ENCODE measurements around the gene S1PR2.

S1PR2 gene, protein sequence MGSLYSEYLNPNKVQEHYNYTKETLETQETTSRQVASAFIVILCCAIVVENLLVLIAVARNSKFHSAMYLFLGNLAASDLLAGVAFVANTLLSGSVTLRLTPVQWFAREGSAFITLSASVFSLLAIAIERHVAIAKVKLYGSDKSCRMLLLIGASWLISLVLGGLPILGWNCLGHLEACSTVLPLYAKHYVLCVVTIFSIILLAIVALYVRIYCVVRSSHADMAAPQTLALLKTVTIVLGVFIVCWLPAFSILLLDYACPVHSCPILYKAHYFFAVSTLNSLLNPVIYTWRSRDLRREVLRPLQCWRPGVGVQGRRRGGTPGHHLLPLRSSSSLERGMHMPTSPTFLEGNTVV
- total RNA-seq: 12.8 to 29.7 (median 26.1) reads per million in 3 donors

DNA sequence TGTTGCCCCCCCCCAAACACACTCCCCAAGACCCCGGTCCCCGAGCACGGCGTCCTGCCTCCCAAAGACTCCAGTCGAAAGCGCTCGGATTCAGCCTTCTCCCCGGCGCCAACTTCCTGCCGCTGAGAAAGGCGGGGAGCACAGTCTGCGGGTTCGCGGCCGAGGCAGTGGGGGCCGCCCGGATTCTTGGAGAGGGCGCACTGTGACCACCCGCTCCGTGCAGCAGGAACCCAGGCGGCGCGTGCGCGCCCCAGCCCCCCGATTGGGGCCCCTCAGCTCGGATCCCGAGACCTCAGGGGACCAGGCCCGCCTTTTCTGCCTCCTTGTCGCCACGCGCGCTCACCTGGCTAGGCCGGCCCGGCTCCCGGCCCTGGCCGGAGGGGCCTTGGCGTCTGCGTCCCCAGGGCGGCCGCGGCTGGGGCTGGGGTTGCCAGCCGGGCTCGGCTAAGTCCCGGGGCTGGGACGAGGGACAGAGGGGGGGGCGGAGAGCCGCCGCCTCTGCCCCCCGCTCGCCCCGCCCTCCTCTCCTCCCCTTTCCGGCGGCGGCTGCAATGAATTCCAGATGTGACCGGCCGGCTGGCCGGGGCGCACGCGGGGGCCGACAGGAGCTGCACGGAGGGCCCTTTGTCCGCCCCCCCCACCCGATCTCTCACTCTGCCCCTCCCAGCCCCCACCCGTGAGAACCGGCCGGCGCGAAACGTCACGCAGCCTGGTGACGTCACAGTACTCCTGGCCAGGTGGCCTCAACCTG, at the start of gene S1PR2:
Gene S1PR2 (minus strand): TSS at position 471 of the 751 bp plus-strand sequence. CDS start 6,426 bp downstream, outside the sequence.
- DNase-seq: peak; percentile 73 to 82 (median 78)
- Histone ChIP-seq H3K9me3 (ENCODE audit: control insufficient read depth, low read length) (no peaks in the 10 kb centered on the region), H3K27ac (ENCODE audit: insufficient read depth, low read length, poor library complexity, severe bottlenecking) (peak within 1 kb of the TSS; percentile 95), H3K4me3 (ENCODE audit: insufficient read depth, low read depth, low read length, poor library complexity, severe bottlenecking) (peak within 1 kb of the TSS; percentile 94), H3K4me1 (ENCODE audit: control insufficient read depth, insufficient read depth, low read length, poor library complexity, severe bottlenecking) (peaks cover 25% of the 10 kb centered on the region), H3K27me3 (replicated peaks; ENCODE audit: control insufficient read depth, insufficient read depth, low read length, poor library complexity, severe bottlenecking) (no peaks in the 10 kb centered on the region), H3K36me3 (ENCODE audit: control insufficient read depth, insufficient read depth, low read length) (no peaks in the 10 kb centered on the region)

DNA sequence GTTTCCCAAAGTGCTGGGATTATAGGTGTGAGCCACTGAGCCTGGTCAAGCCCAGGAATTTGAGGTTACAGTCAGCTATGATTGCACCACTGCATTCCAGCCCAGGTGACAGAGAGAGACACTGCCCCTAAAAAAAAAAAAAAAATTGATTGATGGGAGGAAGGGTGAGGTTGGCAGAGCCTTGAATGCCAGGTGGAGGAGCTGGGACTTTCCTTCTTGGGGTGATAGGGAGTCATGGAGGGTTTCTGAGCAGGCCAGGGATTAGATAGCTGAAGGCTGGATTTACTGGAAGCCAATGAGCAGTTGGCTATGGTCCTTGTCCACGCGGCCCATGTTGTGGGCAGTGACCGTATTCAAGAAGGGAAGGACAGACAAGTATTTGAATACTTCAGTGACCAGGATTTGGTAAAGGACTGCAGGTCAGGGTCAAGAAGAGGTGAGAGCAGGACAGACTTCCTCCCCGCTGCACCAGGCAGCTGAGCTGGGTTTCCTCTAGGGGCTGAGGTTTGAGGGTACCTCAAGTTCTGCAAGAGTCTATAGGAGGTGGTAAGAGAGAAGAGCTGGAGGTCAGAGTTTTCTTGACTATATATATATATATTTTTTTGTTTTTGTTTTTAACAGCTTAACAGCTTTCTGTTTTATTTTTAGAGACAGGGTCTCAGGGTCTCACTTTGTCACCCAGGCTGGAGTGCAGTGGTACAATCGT, 48.8 kb upstream of the S1PR2 start:
- H3K36me3 ChIP-seq (ENCODE audit: control insufficient read depth, insufficient read depth, low read length): peaks cover 21% of the 10 kb centered on the region
- H3K4me1 ChIP-seq (ENCODE audit: control insufficient read depth, insufficient read depth, low read length, poor library complexity, severe bottlenecking): no peaks in the 10 kb centered on the region
- no peak for DNase-seq
- H3K4me3 ChIP-seq (ENCODE audit: insufficient read depth, low read depth, low read length, poor library complexity, severe bottlenecking): no peak overlapping the region
- no peaks in the 10 kb centered on the region for H3K9me3 ChIP-seq (ENCODE audit: control insufficient read depth, low read length)
- no peaks in the 10 kb centered on the region for H3K27me3 ChIP-seq (replicated peaks; ENCODE audit: control insufficient read depth, insufficient read depth, low read length, poor library complexity, severe bottlenecking)
- H3K27ac ChIP-seq (ENCODE audit: insufficient read depth, low read length, poor library complexity, severe bottlenecking): no peak overlapping the region

DNA sequence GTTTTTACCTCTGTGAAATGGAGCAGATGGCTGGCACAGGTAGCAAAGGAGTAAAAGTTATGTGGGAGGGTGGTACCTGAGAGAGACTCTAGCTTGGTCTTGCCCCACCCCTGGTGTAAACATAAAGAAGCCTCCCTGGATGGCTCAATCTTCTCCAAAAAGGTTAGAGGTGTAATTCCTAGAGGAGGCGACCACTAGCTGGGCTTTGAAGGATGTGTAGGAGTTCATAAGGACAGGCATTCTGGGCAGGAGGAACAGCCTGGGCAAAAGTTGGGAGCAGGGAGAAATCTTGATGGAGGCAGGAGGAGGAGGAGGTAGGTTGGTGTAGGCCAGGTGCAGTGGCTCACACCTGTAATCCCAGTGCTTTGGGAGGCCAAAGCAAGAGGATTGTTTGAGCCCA, 47.8 kb upstream of the S1PR2 start:
- Histone ChIP-seq H3K4me3 (ENCODE audit: insufficient read depth, low read depth, low read length, poor library complexity, severe bottlenecking) (no peak overlapping the region), H3K27ac (ENCODE audit: insufficient read depth, low read length, poor library complexity, severe bottlenecking) (no peak overlapping the region), H3K27me3 (replicated peaks; ENCODE audit: control insufficient read depth, insufficient read depth, low read length, poor library complexity, severe bottlenecking) (no peaks in the 10 kb centered on the region), H3K36me3 (ENCODE audit: control insufficient read depth, insufficient read depth, low read length) (peaks cover 15% of the 10 kb centered on the region), H3K9me3 (ENCODE audit: control insufficient read depth, low read length) (no peaks in the 10 kb centered on the region), H3K4me1 (ENCODE audit: control insufficient read depth, insufficient read depth, low read length, poor library complexity, severe bottlenecking) (no peaks in the 10 kb centered on the region)
- DNase-seq: no peak

DNA sequence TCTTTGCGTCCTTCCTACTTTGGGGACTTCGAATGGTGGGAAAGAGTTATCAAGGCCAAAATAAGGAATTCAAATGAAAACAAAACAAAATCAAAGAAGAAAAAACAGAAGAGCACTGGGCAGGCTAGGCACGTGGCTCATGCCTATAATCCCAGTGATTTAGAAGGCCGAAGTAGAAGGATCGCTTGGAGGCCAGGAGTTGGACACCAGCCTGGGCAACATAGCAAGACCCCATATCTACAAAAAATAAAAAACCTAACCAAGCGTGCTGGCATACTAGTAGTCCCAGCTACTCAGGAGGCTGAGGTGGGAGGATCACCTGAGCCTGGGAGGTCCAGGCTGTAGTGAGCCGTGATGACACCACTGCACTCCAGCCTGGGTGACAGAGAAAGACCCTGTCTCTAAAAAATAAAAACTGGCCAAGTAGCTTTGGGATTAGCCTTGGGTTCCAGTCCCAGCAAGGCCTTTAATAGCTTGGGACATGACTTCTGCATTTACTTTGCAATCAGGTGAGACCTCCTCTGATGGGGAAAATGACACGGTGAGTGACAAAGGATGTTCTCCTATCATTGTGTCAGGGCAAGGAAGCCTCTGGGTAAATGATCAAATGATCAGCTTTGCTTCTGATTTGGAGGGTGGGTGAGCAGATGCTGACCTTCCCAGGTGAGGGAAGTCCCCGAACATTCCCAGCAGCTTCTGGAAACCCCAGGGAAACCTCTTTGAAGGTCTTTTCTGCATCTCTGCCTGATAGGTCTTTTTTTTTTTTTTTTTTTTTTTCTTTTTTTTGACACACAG, 46.9 kb upstream of the S1PR2 start:
- no peak overlapping the region for H3K4me3 ChIP-seq (ENCODE audit: insufficient read depth, low read depth, low read length, poor library complexity, severe bottlenecking)
- H3K27me3 ChIP-seq (replicated peaks; ENCODE audit: control insufficient read depth, insufficient read depth, low read length, poor library complexity, severe bottlenecking): no peaks in the 10 kb centered on the region
- H3K9me3 ChIP-seq (ENCODE audit: control insufficient read depth, low read length): no peaks in the 10 kb centered on the region
- no peak overlapping the region for H3K27ac ChIP-seq (ENCODE audit: insufficient read depth, low read length, poor library complexity, severe bottlenecking)
- H3K36me3 ChIP-seq (ENCODE audit: control insufficient read depth, insufficient read depth, low read length): peaks cover 6% of the 10 kb centered on the region
- DNase-seq: no peak
- no peaks in the 10 kb centered on the region for H3K4me1 ChIP-seq (ENCODE audit: control insufficient read depth, insufficient read depth, low read length, poor library complexity, severe bottlenecking)

DNA sequence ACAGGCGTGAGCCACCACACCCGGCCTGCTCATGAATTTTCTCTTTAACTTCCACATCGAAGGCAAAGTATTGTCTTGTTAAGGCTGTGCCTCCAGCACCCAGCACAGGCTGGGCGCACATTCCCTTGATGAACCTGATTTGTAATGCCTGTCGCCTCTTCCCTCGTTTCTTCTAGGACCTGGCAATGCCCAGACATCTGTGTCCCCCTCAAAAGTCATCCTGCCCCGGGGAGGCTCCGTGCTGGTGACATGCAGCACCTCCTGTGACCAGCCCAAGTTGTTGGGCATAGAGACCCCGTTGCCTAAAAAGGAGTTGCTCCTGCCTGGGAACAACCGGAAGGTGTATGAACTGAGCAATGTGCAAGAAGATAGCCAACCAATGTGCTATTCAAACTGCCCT, 43.5 kb upstream of the S1PR2 start:
- H3K9me3 ChIP-seq (ENCODE audit: control insufficient read depth, low read length): no peaks in the 10 kb centered on the region

DNA sequence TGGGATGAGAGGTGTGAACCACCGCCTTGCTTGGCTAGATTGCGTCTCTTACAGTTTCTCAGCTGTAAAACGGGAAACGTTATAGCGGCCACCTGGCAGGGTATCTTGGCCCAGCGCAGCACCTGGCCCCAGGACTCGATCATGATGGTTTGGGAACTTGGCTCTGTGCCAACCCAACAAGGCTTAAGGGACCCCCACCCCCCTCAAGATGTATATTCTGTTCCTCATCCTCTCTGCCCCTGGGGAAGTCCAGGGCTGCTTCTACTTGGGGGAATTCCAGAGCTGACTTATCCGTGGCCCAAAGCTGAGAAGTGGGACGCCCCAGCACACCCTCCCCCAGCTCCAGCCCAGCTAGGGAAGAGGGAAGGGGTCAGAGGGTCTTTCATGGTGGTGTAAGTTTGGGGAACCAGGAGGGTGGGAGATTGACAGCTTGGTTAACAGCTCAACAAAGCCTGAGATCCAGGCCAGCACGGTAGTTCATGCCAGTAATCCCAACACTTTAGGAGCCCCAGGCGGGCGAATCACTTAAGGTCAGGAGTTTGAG, 40.5 kb upstream of the S1PR2 start:
- Histone ChIP-seq H3K4me1 (ENCODE audit: control insufficient read depth, insufficient read depth, low read length, poor library complexity, severe bottlenecking) (peaks cover 19% of the 10 kb centered on the region), H3K27me3 (replicated peaks; ENCODE audit: control insufficient read depth, insufficient read depth, low read length, poor library complexity, severe bottlenecking) (no peaks in the 10 kb centered on the region), H3K4me3 (ENCODE audit: insufficient read depth, low read depth, low read length, poor library complexity, severe bottlenecking) (peak overlapping the region; percentile 72), H3K9me3 (ENCODE audit: control insufficient read depth, low read length) (no peaks in the 10 kb centered on the region), H3K36me3 (ENCODE audit: control insufficient read depth, insufficient read depth, low read length) (peaks cover 6% of the 10 kb centered on the region), H3K27ac (ENCODE audit: insufficient read depth, low read length, poor library complexity, severe bottlenecking) (peak overlapping the region; percentile 77)
- peak in 2 of 3 donors; percentile 45 to 55 for DNase-seq

More for the DNA sequence above, 43.5 kb upstream of the S1PR2 start:
- Histone ChIP-seq H3K4me1 (ENCODE audit: control insufficient read depth, insufficient read depth, low read length, poor library complexity, severe bottlenecking) (peaks cover 18% of the 10 kb centered on the region), H3K36me3 (ENCODE audit: control insufficient read depth, insufficient read depth, low read length) (peaks cover 6% of the 10 kb centered on the region), H3K27me3 (replicated peaks; ENCODE audit: control insufficient read depth, insufficient read depth, low read length, poor library complexity, severe bottlenecking) (no peaks in the 10 kb centered on the region), H3K27ac (ENCODE audit: insufficient read depth, low read length, poor library complexity, severe bottlenecking) (no peak overlapping the region), H3K4me3 (ENCODE audit: insufficient read depth, low read depth, low read length, poor library complexity, severe bottlenecking) (no peak overlapping the region)
- no peak for DNase-seq

DNA sequence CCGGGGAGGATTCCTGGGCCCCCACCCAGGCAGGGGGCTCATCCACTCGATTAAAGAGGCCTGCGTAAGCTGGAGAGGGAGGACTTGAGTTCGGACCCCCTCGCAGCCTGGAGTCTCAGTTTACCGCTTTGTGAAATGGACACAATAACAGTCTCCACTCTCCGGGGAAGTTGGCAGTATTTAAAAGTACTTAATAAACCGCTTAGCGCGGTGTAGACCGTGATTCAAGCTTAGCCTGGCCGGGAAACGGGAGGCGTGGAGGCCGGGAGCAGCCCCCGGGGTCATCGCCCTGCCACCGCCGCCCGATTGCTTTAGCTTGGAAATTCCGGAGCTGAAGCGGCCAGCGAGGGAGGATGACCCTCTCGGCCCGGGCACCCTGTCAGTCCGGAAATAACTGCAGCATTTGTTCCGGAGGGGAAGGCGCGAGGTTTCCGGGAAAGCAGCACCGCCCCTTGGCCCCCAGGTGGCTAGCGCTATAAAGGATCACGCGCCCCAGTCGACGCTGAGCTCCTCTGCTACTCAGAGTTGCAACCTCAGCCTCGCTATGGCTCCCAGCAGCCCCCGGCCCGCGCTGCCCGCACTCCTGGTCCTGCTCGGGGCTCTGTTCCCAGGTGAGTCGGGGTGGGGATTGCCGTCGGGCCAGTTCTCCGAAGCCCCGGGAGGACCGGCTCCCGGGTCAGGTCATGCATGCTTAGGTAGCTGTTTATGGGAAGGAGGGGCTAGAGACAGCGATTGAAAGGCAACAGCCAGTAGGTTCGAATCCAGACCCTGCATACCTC, 39.7 kb upstream of the S1PR2 start, which contains the start of gene ICAM1:
Gene ICAM1 (plus strand): TSS at position 505 of the 779 bp plus-strand sequence. CDS start 40 bp downstream, at position 545.
- H3K4me3 ChIP-seq (ENCODE audit: insufficient read depth, low read depth, low read length, poor library complexity, severe bottlenecking): peak within 1 kb of the TSS; percentile 72
- DNase-seq: peak; percentile 54 to 71 (median 68)
- H3K36me3 ChIP-seq (ENCODE audit: control insufficient read depth, insufficient read depth, low read length): peaks cover 6% of the 10 kb centered on the region
- H3K27ac ChIP-seq (ENCODE audit: insufficient read depth, low read length, poor library complexity, severe bottlenecking): peak within 1 kb of the TSS; percentile 77
- H3K27me3 ChIP-seq (replicated peaks; ENCODE audit: control insufficient read depth, insufficient read depth, low read length, poor library complexity, severe bottlenecking): no peaks in the 10 kb centered on the region
- H3K9me3 ChIP-seq (ENCODE audit: control insufficient read depth, low read length): no peaks in the 10 kb centered on the region
- peaks cover 19% of the 10 kb centered on the region for H3K4me1 ChIP-seq (ENCODE audit: control insufficient read depth, insufficient read depth, low read length, poor library complexity, severe bottlenecking)

DNA sequence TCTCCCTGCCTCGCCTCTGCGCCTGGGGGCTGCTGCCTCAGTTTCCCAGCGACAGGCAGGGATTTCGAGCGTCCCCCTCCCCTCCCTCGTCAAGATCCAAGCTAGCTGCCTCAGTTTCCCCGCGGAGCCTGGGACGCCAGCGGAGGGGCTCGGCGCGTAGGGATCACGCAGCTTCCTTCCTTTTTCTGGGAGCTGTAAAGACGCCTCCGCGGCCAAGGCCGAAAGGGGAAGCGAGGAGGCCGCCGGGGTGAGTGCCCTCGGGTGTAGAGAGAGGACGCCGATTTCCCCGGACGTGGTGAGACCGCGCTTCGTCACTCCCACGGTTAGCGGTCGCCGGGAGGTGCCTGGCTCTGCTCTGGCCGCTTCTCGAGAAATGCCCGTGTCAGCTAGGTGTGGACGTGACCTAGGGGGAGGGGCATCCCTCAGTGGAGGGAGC, 39.1 kb upstream of the S1PR2 start:
- Histone ChIP-seq H3K9me3 (ENCODE audit: control insufficient read depth, low read length) (no peaks in the 10 kb centered on the region), H3K36me3 (ENCODE audit: control insufficient read depth, insufficient read depth, low read length) (peaks cover 6% of the 10 kb centered on the region), H3K4me3 (ENCODE audit: insufficient read depth, low read depth, low read length, poor library complexity, severe bottlenecking) (peak overlapping the region; percentile 72), H3K4me1 (ENCODE audit: control insufficient read depth, insufficient read depth, low read length, poor library complexity, severe bottlenecking) (peaks cover 19% of the 10 kb centered on the region), H3K27me3 (replicated peaks; ENCODE audit: control insufficient read depth, insufficient read depth, low read length, poor library complexity, severe bottlenecking) (no peaks in the 10 kb centered on the region), H3K27ac (ENCODE audit: insufficient read depth, low read length, poor library complexity, severe bottlenecking) (peak overlapping the region; percentile 77)
- DNase-seq: peak; percentile 53 to 70 (median 65)
